Spinal cord (tissue), 10 donors: ENCODE data around the gene LY6G6D. TPM values are rescaled to one million over a fixed set of nuclear protein-coding genes. Genes with fewer than 3 reads are reported as not detected.

Experiments used
- DNase-seq, 6 donors: peaks; one replicate each; pipeline versions ENCODE4 v3.0.0 to v3.0.0-alpha.2; 2013 to 2015; ENCODE audit warnings: low spot score in 6 of 6, low read depth in 4 of 6
- H3K27ac ChIP-seq: one replicate; pipeline ENCODE4 v1.5.1; 2013; ENCODE audit warnings: low read depth, low read length, control low read depth
- H3K27me3 ChIP-seq: one replicate; pipeline ENCODE4 v1.6.1; 2013; ENCODE audit warnings: low read length; ENCODE audit not compliant: control insufficient read depth, insufficient read depth
- H3K36me3 ChIP-seq: one replicate; pipeline ENCODE4 v1.6.1; 2013; ENCODE audit warnings: low read length; ENCODE audit not compliant: control insufficient read depth, insufficient read depth
- H3K4me1 ChIP-seq: one replicate; pipeline ENCODE4 v1.6.1; 2013; ENCODE audit warnings: low read length; ENCODE audit not compliant: control insufficient read depth, insufficient read depth
- H3K4me3 ChIP-seq: one replicate; pipeline ENCODE4 v1.5.1; 2013; ENCODE audit warnings: low read depth, low read length, control low read depth
- H3K9me3 ChIP-seq: one replicate; pipeline ENCODE4 v1.6.1; 2013; ENCODE audit warnings: low read length; ENCODE audit not compliant: control insufficient read depth, insufficient read depth
- WGBS: methylation state at CpG from one replicate; pipeline ENCODE4 v1.1.5; 2013; ENCODE audit warnings: missing lambda C conversion rate; ENCODE audit not compliant: insufficient coverage; 5-methylcytosine and 5-hydroxymethylcytosine counted together
- long read RNA-seq, 4 donors: transcript quantifications; one replicate each; lab custom pipeline, GENCODE V29; 2026
- polyA plus RNA-seq, 2 donors: library from polyadenylated mRNA; unstranded; fragments of 120-200 nt; gene quantifications; one replicate each; pipeline ENCODE4 v1.2.1, GENCODE V29; 2013; ENCODE audit not compliant: insufficient read length in 2 of 2
- total RNA-seq, 2 donors: library from RNA; depleted of rRNA in 1 of 2; stranded (reverse); fragments of 120-200 nt in 1 of 2; fragments of >200 nt in 1 of 2; gene quantifications; one replicate each; pipeline versions ENCODE4 v1.2.3 to v1.2.4, GENCODE V29; 2013 to 2014
- donor health status: healthy.

Gene LY6G6D, protein sequence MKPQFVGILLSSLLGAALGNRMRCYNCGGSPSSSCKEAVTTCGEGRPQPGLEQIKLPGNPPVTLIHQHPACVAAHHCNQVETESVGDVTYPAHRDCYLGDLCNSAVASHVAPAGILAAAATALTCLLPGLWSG
- total RNA-seq = 1 to 10 TPM; 1.1 to 6.6 TPM
- 1 to 10 TPM in 1 of 2 donors, under 1 TPM in 1; 0.51 to 2.3 TPM for polyA plus RNA-seq
- long read RNA-seq, donor 1, partial matches to known transcripts = 0 of 4 reads
- long read RNA-seq, donor 1, other reads (novel, unspliced or antisense) = 0 of 4 reads
- long read RNA-seq, donor 2 = 0 reads
- long read RNA-seq, donor 3 = 0 reads
- long read RNA-seq, donor 4, partial matches to known transcripts = 0 of 1 reads
- long read RNA-seq, donor 4, other reads (novel, unspliced or antisense) = 0 of 1 reads

DNA sequence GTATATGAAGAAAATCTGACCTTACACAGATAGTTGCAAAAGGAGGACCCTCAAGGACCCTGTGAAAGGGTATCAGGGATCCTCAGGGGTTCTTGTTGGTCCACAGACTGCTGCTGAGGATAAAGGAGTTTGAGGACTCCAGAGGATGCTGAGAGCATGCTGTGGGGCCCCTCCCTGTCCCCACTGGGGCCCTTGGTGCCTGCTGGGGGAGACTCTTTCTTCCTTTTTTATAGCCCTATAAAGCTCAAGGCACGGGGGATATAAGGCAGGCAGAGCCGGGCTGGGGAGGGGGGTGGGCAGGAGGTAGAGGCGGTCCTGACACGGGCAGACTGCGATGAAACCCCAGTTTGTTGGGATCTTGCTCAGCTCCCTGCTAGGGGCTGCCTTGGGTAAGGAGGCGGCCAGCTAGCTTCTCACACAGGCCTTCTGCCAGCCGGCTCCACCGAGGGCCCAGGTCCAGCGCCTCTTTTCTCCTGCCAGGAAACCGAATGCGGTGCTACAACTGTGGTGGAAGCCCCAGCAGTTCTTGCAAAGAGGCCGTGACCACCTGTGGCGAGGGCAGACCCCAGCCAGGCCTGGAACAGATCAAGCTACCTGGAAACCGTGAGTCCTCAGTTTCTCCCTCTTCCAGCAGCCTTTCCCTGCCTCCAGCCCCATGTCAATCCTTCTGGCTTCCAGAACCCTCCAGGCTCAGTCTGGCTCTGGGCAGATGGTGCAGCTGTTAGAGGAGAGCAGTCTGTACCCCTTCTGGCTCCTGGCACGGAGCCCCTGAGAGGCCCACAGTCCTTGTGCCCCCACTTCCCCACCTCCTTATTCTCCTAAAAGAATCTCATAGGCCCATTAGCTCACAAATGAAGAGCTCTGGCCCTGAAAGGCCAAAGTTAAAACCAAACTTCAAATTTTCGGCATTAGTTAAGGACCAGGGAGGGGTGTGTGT is at the start of gene LY6G6D:
Gene LY6G6D (plus strand): TSS at position 327 of the 937 bp plus-strand sequence. CDS start 8 bp downstream, at position 335.
- Histone ChIP-seq H3K4me1 (peaks cover 23% of the 10 kb centered on the region), H3K4me3 (no peak within 1 kb of the TSS), H3K36me3 (no peaks in the 10 kb centered on the region), H3K27me3 (no peaks in the 10 kb centered on the region), H3K9me3 (no peaks in the 10 kb centered on the region), H3K27ac (peak within 1 kb of the TSS; percentile 81)
- DNase-seq = peak in 1 of 6 donors; percentile 82
- 29% methylated on average over 13 of the region's 16 CpGs for WGBS

DNA sequence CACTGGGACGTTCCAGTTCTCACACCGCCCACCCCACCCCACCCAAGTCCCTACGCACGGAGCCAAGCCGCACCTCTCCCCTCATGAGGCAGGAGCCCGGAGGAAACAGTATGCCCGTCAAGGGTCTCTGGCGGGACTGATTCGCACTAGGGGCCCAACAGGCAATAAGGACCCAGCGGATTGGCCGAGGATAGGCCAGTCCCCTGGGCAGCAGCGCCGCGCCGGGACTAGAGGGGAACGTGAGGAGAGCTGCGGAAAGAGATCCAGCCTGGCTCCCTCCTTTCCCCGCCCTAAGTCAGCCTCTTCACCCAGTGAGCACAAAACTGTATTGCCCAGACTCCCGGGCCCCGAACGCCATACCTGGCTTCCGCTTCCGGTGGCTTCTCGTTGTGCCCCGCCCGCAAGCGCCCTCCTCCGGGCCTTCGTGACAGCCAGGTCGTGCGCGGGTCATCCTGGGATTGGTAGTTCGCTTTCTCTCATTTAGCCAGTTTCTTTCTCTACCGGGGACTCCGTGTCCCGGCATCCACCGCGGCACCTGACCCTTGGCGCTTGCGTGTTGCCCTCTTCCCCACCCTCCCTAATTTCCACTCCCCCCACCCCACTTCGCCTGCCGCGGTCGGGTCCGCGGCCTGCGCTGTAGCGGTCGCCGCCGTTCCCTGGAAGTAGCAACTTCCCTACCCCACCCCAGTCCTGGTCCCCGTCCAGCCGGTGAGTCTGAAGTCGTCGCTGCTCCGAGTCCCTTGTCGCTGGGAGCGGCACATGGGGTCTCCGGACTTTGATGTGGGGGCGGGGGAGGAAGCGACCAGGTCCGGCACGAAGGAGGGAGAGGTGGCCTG is 49.4 kb upstream of the LY6G6D start, which contains the start of gene CSNK2B:
Gene CSNK2B (plus strand): TSS at position 580 of the 836 bp plus-strand sequence. CDS start 752 bp downstream, outside the sequence.
- under 1% methylated on average over 57 of the region's 63 CpGs for WGBS
- Histone ChIP-seq H3K27ac (peak within 1 kb of the TSS; percentile 99), H3K36me3 (peaks cover 57% of the 10 kb centered on the region), H3K4me1 (peaks cover 43% of the 10 kb centered on the region), H3K4me3 (peak within 1 kb of the TSS; percentile 93), H3K27me3 (no peaks in the 10 kb centered on the region), H3K9me3 (no peaks in the 10 kb centered on the region)
- peak; percentile 89 to 100 (median 96) for DNase-seq

DNA sequence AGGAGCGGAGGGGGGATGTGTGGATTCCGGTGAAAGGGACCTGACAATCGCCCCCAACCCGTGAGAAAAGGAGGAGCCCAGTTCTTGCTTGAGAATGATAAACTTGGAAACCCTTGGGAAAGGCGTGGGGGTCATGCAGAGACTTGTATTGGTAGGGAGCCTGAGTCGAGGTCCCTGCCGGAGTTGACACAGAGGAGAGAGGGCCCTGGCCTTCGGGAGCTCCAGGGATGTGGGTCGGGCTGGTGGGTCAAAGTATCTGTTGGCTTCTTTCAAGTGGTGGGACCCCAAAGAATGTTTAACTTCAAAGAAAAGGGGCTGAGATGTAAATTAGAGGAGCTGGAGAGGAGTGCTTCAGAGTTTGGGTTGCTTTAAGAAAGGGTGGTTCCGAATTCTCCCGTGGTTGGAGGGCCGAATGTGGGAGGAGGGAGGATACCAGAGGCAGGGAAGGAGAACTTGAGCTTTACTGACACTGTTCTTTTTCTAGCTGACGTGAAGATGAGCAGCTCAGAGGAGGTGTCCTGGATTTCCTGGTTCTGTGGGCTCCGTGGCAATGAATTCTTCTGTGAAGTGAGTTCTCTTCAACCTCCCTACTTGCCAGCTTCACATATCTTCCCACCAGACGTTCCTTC is 48.7 kb upstream of the LY6G6D start:
- Histone ChIP-seq H3K27ac (peak overlapping the region; percentile 70), H3K4me3 (peak overlapping the region; percentile 93), H3K27me3 (no peaks in the 10 kb centered on the region), H3K9me3 (no peaks in the 10 kb centered on the region), H3K4me1 (peaks cover 35% of the 10 kb centered on the region), H3K36me3 (peaks cover 62% of the 10 kb centered on the region)
- 12% methylated on average over 14 of the region's 15 CpGs for WGBS
- DNase-seq = no peak

DNA sequence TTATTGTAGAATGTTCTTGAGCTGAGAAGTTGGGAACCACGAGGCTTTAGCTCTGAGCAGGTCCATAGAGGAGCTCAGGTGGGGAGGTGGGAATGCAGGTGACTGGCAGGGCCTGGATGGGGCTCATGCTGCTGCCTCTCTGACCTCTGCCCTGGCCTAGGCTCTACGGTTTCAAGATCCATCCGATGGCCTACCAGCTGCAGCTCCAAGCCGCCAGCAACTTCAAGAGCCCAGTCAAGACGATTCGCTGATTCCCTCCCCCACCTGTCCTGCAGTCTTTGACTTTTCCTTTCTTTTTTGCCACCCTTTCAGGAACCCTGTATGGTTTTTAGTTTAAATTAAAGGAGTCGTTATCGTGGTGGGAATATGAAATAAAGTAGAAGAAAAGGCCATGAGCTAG is 45.5 kb upstream of the LY6G6D start, which contains the start of gene LY6G5B:
Gene LY6G5B (plus strand): TSS at position 301 of the 400 bp plus-strand sequence. CDS start 975 bp downstream, outside the sequence.
- WGBS = 91% methylated on average over 5 of the region's 8 CpGs
- no peak for DNase-seq
- Histone ChIP-seq H3K4me3 (no peak within 1 kb of the TSS), H3K27ac (no peak within 1 kb of the TSS), H3K36me3 (peaks cover 70% of the 10 kb centered on the region), H3K27me3 (no peaks in the 10 kb centered on the region), H3K9me3 (no peaks in the 10 kb centered on the region), H3K4me1 (peaks cover 14% of the 10 kb centered on the region)

DNA sequence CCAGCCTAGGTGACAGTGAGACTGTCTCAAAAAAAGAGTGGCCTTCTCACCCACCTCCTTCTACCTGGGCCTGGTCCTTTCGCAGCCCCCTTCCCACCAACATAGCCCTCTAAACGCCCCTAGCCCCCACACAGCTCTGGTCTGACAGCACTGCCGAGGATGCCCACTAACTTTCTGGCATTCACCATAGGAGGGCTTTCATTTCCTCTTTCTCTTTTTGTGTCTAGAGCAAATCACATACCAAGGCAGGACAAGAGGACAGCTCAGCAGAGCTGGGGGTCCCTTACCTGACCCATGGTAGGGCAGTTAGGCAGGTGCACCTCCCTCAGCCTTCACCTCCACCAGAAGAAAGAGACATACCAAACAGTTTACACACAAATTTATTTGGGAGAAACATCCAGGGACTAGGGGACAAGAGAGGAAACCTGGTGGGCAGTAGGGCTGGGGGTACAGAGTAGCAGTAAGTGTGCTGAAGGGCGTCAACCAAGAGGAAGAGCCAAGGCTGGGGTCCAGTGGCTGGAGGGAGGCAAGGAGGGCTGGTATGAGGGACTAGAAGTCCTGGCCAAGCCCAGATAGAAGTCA is 38.7 kb upstream of the LY6G6D start:
- Histone ChIP-seq H3K4me1 (peaks cover 14% of the 10 kb centered on the region), H3K4me3 (no peak overlapping the region), H3K27ac (no peak overlapping the region), H3K9me3 (no peaks in the 10 kb centered on the region), H3K27me3 (no peaks in the 10 kb centered on the region), H3K36me3 (peaks cover 31% of the 10 kb centered on the region)
- 72% methylated on average over 4 of the region's 4 CpGs for WGBS
- DNase-seq = no peak

DNA sequence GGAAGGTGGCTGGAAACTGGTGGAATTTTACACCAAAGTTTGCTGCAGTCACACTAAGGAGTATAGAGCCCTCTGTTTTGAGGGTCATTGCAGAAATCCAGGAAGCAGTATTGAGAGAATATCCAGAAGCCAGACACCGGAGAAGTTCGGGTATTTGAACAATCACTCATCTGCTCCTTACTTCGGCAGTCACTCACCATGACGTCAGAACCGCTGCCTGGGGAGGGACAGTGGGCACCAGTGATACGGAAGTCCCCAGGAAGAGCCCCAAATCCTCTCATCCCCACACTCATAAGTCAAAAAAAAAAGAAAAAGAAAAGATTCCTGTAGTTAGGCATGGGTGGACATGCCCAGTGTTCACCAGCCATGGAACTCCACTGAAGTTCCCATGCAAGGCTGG is 38.2 kb upstream of the LY6G6D start:
- H3K27me3 ChIP-seq = no peaks in the 10 kb centered on the region
- no peak for DNase-seq
- H3K4me1 ChIP-seq = peaks cover 18% of the 10 kb centered on the region
- H3K36me3 ChIP-seq = peaks cover 26% of the 10 kb centered on the region
- no peaks in the 10 kb centered on the region for H3K9me3 ChIP-seq
- H3K4me3 ChIP-seq = no peak overlapping the region
- WGBS = 77% methylated on average over 3 of the region's 6 CpGs
- no peak overlapping the region for H3K27ac ChIP-seq

DNA sequence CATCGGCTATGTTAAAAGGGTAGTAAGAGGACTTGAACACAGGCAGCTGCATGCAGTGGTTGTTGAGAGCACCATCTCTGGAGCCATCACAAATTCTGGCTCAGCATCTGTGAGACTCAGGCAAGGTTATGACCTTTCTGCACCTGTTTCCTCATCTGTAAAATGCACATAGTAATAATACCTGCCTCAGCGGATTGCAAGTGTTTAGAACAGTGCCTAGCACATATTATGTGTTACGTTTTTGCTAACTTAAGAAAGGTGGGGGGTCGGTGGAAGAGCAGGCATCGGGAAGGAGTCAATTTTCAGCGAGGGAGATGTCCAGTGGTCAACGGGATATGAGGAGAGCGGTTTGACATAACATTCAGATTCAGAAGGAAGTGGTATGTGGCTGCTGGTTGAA is 37.2 kb upstream of the LY6G6D start:
- Histone ChIP-seq H3K4me3 (no peak overlapping the region), H3K27me3 (no peaks in the 10 kb centered on the region), H3K4me1 (peaks cover 29% of the 10 kb centered on the region), H3K36me3 (peaks cover 15% of the 10 kb centered on the region), H3K9me3 (no peaks in the 10 kb centered on the region), H3K27ac (no peak overlapping the region)
- WGBS = 74% methylated on average over 7 of the region's 8 CpGs
- DNase-seq = no peak

DNA sequence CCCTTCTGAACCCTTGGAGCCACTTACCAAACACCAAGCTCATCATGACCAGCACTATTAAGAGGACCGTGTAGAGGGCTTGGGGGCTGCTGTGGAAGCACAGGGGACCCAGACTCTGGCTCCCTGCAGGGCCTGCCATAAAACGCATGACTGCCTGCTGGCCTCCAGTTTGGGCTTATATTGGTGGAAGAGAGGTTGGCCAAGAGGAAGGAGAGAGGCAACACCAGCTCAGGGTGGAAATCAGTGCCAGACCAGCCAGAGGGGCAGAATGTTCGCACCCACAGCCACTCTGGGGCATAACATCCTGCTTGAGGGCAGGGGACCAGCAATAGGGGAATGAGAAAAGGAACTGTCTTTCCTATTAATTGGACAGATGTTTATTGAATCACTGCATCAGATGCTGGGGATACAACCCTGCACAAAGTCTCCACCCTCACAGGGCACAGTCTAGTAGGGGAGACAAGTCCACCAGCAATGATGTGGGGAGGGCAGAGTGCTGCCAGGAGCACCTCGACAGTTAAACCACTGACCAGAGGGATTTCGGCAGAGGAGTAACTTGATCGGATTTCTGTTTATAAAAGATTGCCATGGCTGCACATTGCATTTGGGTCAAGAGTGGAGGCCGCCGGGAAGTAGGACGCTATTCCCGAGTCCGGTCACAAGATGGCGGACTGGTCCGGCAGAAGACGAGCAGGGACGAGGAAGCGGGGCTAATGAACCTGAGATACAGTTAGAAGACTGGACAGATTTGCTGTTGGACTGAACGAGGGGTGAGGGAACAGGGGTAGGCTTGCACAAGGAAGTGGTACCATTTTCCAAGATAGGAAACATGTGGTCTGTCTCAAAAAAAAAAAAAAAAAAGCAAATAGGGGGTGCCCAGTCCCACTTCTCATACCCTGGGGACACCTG is 34.7 kb upstream of the LY6G6D start, which contains the start of gene LY6G5C:
Gene LY6G5C (minus strand): TSS at position 842 of the 909 bp plus-strand sequence. CDS start 694 bp downstream, at position 148.
- WGBS = 7% methylated on average over 16 of the region's 17 CpGs
- Histone ChIP-seq H3K4me3 (peak within 1 kb of the TSS; percentile 66), H3K4me1 (peaks cover 39% of the 10 kb centered on the region), H3K27me3 (no peaks in the 10 kb centered on the region), H3K36me3 (peaks cover 16% of the 10 kb centered on the region), H3K9me3 (no peaks in the 10 kb centered on the region), H3K27ac (peak within 1 kb of the TSS; percentile 86)
- DNase-seq = peak in 3 of 6 donors; percentile 48 to 92 (median 90)
